GM19099 (cell line): ENCODE measurements around the gene PDE9A.

Experiments used
- POLR2A ChIP-seq: IDR thresholded peaks from 3 replicates; pipeline ENCODE4 v1.6.1; 2011; ENCODE audit warnings: low read depth; ENCODE audit not compliant: insufficient read length; ENCODE audit errors: extremely low read depth

The PDE9A gene

DNA sequence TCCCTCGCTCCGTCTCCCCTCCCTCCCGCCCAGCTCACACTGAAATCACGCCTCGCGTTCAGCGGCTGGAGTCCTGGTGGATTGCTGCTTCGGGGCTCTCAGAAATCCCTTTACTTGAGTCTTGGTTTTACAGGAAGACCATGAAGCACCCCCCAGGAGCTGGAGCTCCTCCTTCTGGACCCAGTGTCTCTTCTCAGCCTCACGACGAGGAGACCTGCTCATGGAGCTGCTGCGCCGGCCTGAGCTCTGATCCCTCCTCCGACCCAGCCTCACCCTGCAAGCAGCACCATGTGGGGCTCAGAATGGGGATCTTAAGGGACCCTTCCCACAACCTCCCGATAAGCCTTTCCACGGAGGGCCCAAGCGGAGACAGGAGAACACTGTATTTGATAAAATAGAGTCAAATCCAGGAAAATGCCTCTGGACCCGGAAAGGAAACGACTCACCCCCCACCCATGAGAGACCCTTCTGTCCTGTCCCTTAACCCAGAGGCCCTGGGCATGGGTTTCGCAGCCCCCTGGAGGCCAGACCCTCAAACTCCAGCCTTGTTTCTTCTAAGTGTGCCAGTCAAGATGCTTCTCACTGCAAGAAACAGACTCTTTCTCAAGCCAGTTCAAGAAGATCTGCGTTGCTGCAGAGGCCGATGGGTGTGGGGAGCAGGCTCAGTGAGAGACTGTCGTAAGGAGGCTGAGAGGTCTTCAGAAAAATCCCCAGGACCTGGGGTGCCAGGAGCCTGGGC, 26.1 kb downstream of the PDE9A start:
- no peak for TF ChIP-seq POLR2A

DNA sequence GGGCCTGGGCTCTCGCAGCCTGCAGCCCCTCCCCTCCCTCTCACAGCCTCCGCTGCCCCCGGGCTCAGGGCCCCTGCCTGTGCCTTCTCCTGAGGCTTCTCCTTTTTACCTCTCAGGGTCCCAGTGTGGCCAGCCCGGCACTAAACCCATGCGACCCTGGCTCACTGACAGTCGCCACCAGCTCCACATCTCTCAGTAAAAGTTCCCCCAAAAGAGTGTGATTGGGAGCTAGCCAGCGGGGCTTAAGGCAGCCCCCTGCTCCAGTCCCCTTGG, 26.6 kb downstream of the PDE9A start:
- TF ChIP-seq POLR2A, result no peak

DNA sequence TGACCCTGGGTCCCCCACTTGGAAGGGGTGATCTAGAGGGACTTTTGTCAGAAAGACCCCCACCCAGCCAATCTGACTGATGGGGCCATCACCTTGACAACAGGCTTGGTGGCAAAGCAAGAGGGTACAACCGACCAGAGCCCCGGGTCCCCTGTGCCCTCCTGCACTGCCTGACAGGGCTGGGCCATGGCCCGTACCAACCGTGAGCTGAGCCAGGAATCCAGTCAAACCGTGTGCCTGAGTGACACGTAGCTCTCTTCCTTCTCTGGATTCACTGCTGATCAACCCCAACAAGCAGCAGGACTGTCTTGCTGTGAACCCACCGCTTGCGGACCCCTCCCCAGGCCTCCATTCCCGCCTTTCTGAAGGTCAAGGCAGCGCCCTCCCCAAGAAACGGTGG, 27.0 kb downstream of the PDE9A start:
- no peak for TF ChIP-seq POLR2A

DNA sequence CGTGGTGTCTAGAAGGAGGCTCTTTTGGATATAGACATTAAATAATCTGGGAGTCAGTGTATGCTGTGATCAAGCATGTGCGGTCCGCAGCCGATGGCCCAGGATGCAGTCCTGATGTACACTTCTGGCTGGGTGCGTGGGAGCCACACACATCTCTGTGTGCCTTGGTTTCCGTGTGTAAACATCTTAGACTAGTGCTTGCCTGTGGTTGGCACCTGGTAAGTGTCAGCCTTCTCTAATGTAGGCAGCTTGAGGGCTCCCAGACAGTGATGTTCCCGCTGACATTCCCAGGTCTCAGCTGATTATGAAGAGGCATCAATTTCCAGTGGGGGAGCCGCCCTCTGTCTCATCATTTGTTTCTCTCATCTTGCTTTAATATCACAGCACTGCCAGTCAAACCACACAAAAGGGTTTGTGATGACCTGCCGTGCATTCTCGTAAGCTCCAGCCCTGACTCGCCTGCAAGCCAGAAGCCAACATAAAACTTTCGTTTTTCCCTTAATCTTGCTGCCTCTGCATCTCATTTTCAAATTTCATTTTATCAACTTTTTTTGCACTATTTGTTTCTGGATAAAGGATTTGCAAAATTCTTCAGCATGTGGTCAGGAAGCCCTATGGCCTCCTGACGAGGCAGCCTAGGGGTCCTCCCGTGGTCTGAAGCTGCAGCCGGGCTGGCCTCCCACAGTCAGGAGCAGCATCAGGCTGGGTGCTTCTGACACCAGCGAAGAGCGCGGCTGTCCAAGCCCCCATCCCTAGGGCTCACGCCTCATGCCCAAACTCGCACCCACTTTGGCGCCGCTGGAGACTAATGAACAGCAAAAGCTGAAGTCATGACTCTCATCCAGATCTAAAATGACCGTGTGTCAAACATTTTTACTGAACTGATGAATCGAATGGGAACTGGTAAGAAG, 28.1 kb downstream of the PDE9A start:
- no peak for TF ChIP-seq POLR2A

DNA sequence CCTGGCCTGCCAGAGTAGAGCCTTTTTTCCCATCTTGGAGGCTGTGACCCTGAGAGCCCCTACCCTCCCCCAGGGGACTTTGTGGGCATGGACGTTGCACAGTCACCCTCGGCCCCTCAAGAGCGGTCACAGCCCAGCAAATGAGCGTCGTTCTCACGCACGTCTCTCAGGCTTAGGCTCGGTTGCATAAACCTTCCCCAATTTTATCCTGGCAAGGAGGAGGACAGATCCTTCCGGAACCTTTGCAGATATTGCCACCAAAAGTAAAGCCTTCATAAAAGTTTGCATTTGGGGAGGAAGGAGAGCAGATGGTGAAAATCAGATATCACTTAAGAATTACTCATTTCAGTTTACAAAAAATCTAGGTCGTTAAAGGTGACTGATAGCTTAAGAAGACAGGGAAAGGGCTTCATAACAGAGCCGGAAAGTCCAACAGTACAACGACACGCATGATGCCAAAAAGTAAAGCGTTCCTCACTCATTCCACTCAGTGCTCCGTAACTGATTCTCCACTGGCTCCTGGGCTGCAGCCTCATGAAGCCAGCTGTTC, 29.3 kb downstream of the PDE9A start:
- TF ChIP-seq POLR2A, result no peak

DNA sequence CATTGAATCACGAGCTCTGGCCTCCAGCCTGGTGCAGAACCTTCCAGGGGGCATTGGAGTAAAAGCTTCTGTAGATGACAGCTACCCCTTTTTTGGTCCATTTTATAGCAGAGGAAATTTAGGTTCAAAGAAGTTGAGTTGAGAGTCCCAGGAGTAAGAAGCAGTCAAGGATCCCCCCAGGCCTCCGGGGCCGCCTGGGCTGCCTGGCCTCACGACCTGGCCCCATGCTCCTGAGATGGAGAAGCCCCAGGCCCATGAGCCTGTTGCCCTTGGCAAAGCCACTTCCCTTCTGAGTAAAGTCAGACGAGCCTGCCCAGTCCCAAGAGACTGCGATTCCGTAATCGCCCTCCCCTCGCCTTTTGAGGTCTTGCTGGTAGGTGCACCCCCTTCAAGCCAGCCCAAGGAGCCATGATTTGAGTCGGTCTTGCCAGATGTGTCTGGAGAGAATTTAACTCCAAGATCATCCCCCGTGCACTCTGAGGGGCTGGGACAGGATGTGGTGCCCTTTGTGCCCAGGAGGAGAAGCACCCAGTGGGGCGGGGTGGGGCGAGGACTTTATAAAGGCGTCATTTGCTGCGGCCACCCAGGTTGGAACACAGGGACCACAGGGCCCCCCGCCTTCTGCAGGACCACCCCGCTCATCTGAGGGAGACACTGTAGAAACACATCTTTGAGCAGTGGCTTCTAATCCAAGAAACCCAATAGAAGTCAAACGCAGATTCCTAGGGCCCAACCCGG, 30.1 kb downstream of the PDE9A start:
- no peak for TF ChIP-seq POLR2A

DNA sequence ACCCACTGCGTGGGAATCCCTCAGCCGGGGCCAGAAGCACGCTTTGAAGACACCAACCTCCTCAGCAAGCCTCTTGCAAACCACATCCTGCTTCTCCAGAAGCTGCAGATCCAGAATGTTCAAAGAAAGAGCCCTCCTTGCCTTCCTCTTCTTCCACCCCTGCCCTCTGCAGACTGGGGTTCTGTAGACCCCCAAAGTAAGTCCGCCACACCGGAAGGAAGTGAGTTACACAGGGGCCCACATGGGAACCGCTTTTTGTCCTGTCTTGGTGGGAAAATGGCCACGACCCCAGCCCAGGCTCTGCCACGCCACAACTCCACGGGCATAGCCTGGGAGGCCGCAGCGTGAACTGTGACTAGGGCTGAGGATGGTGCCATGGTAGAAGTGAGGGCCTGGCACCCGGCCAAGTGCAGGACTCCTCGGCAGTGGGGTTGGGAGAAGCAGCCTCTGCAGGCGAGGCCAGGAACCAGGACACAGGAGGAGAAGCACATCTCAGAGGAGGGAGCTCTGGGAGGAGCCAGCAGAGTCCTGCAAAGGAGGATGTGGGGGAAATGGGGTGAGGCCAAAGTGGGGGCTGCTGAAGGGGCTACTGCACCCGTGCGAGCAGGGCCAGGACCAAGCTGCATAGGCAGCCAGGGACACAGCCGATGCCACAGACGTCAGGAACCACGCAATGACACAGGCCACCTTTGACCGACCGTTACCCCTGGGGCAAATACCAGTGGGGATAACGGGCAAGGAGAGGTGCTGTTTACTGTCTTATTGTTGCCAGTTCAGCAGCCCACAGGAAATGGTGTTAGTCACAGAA, 30.9 kb downstream of the PDE9A start:
- TF ChIP-seq POLR2A, result no peak

DNA sequence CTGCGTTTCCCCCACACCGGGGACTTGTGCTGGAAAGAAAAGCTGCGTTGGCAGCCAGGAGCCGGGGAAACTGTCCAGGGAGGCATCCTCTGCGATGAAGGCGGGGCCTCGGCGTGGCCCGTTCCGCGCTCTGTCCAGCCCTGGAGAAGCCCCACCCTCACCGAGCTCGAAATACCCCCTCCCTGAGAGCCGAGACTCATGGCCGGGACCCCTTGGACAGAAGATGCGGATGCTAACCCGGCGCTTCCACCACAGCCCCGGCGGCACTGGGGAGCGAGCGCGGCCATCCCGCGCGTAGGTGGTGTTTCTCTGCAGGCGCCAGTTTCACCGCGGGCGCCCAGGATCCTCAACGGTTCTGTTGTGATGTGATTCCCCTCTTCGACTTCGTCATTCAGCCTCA, 31.6 kb downstream of the PDE9A start:
- no peak for TF ChIP-seq POLR2A

DNA sequence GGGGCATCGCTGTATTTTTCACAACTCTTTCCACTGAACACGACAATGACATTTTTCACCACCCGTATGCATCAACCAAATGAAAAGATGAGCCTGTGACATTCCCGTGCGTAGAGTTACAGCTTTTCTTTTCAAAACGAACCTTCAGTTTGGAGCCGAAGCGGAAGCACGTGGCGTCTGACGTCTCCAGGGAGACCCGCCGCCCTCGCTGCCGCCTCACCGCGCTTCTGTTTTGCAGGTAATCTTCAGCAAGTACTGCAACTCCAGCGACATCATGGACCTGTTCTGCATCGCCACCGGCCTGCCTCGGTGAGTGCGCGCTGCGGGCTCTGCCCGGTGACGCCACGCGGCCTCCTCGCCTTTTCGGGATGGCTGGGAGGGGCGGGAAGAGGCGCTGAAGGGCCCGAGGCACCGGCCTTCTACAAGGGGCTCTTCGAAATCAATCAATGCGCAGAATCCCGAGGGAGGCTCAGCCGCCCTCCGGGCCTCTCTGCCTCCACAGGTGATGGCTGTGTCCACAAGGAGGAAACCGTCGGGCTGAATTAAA, 32.6 kb downstream of the PDE9A start:
- no peak for TF ChIP-seq POLR2A

DNA sequence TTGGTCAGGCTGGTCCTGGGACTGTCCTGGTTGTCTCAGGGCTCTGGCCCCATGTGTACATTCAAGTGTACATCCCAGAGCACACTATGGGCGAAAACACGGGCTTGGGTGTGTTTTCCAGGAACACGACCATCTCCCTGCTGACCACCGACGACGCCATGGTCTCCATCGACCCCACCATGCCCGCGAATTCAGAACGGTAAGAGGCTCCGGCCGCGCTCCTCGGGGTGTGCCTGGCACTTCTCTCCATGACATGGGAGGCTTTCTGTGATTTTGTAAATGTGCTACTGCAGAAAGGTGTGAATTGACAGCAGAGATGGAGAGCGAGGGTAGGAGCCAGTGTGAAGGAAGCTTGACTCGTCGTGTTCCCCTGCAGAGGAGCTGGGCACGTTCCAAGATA, 34.4 kb downstream of the PDE9A start:
- TF ChIP-seq POLR2A, result no peak

DNA sequence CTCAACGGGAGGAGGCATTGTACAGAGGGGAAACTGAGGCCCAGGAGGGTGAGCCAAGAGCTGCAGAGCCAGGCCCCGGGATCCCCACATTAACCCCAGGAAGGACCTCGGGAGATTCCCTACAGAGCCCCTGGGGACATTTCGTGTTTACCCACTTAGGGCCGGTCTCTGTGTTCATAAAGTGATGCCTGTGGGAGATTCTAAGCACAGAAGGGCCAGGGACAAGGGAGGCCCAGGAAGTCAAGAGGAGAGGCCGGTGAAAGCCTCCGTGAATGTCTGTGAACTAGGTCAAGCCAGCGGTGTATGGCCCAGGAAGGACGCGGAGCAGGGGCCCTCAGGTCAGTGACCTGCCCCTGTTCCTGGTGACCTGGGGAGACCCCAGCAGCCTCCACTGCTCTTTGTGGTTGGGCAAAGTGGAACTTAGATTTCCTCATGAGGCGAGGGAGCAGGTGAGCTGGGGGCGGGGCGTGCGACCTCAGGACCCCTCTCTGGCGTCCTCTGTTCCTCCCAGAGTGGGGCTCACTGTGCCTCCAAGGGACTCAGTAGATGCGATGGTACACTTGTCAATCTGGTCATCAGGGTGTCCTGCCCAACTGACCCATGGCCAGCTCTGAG, 34.9 kb downstream of the PDE9A start:
- TF ChIP-seq POLR2A, result no peak

DNA sequence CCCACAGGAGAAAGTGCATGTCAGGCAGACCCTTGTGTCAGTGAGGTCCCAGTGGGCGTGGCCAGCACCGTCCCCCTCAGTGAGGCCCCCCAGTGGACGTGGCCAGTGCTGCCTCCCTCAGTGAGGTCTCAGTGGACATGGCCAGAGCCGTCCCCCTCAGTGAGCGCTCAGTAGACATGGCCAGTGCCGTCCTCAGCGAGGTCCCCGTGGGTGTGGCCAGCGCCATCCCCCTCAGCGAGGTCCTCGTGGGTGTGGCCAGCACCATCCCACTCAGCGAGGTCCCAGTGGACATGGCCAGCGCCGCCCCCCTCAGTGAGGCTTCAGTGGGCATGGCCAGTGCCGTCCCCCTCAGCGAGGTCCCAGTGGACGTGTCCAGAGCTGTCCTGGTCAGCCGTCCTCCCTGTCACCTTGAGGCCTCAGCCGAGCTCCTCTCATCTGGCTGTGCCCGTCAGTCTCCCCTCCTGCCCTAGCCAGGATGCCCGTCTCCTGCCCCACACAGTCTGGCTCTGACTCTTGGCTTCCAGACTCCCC, 35.5 kb downstream of the PDE9A start:
- TF ChIP-seq POLR2A, result no peak

DNA sequence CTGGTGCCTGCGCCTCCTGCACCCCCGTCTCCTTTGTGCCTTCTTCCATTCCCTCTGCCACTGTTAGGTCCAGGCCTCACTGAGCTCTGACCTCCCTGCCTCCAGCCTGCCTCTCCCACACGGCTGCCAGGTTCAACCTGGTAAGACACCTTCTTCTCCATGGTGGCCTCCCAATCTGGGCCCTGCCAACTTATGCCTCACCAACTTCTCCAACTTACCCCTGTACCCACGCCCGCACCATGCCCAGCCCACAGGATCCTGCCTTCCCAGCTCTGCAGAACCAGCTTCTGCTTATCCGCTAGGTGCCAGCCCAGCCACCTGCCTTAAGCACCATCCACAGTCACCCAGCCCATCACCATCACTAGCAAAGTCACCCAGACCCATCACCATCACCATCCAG, 37.2 kb downstream of the PDE9A start:
- no peak for TF ChIP-seq POLR2A
